H1 (cell line): ENCODE results near the gene TFRC. TPM values are rescaled to one million over a fixed set of nuclear protein-coding genes. Genes with fewer than 3 reads are reported as not detected.

Source experiments
- CTCF ChIA-PET: fragments of 300-600 bp; sonication (Branson Sonifier 250); formaldehyde crosslinking; loops from one replicate; lab custom pipeline; 2021; ENCODE audit not compliant: partially characterized antibody; lab: Charles Lee
- POLR2A ChIA-PET: fragments of 300-600 bp; sonication (Branson Sonifier 250); formaldehyde crosslinking; loops from one replicate; lab custom pipeline; 2021; ENCODE audit warnings: inconsistent platforms; ENCODE audit not compliant: partially characterized antibody; lab: Charles Lee
- DNase-seq, 2 experiments: peaks; one replicate each; pipeline versions ENCODE4 v3.0.0 to v3.0.0-alpha.2; 2010 to 2022; ENCODE audit warnings: low spot score in 2 of 2, low read depth in 1 of 2, mixed read lengths in 1 of 2
- FAIRE-seq: peaks from 2 replicates; lab custom pipeline; 2011; peaks lifted over from hg19 to GRCh38; lab: Jason Lieb, UNC
- H2AFZ ChIP-seq: 2 replicates; pipeline ENCODE4 v1.8.1; 2012; ENCODE audit warnings: low read length, inconsistent platforms
- H2AK5ac ChIP-seq: 2 replicates; pipeline ENCODE4 v1.6.1; 2013; ENCODE audit warnings: low read depth, low read length
- H2BK120ac ChIP-seq: replicated peaks from 2 replicates; pipeline ENCODE3; 2013; ENCODE audit warnings: low read depth, low read length, inconsistent platforms
- H2BK12ac ChIP-seq: 2 replicates; pipeline ENCODE4 v1.6.1; 2013; ENCODE audit warnings: low read depth, low read length
- H2BK15ac ChIP-seq: 2 replicates; pipeline ENCODE4 v1.6.1; 2013; ENCODE audit warnings: low read length
- H2BK20ac ChIP-seq: 2 replicates; pipeline ENCODE4 v1.6.1; 2013; ENCODE audit warnings: low read length
- H2BK5ac ChIP-seq: 2 replicates; pipeline ENCODE4 v1.6.1; 2013; ENCODE audit warnings: low read depth, low read length
- H3K14ac ChIP-seq: 2 replicates; pipeline ENCODE4 v1.6.1; 2013; ENCODE audit warnings: inconsistent platforms; ENCODE audit not compliant: insufficient read length
- H3K18ac ChIP-seq: 2 replicates; pipeline ENCODE4 v1.6.1; 2013; ENCODE audit warnings: low read length; ENCODE audit errors: extremely low read depth
- H3K23ac ChIP-seq: 2 replicates; pipeline ENCODE4 v1.6.1; 2013; ENCODE audit warnings: inconsistent platforms; ENCODE audit not compliant: insufficient read length
- H3K23me2 ChIP-seq: 2 replicates; pipeline ENCODE4 v1.6.1; 2013; ENCODE audit warnings: low read depth, low read length
- H3K27ac ChIP-seq: 2 replicates; pipeline ENCODE4 v1.6.1; 2011; ENCODE audit warnings: low read depth, low read length, inconsistent platforms
- H3K27me3 ChIP-seq, 4 experiments: replicated peaks in 1 of 4; 1 replicate in 1 of 4; 2 replicates in 3 of 4; pipeline versions ENCODE4 v1.6.1 to v1.8.1; 2011 to 2013; ENCODE audit warnings: low read length in 3 of 4, mild to moderate bottlenecking in 3 of 4, inconsistent platforms in 2 of 4, mixed read lengths in 2 of 4, moderate library complexity in 1 of 4; ENCODE audit not compliant: control insufficient read depth in 3 of 4, insufficient read depth in 3 of 4; ENCODE audit errors: extremely low read depth in 1 of 4
- H3K36me3 ChIP-seq, 4 experiments: 2 replicates each; pipeline versions ENCODE4 v1.6.1 to v1.8.1; 2011 to 2013; ENCODE audit warnings: mild to moderate bottlenecking in 4 of 4, low read length in 3 of 4, moderate library complexity in 2 of 4, control low read depth in 1 of 4, inconsistent platforms in 1 of 4; ENCODE audit not compliant: insufficient read depth in 4 of 4, control insufficient read depth in 2 of 4
- H3K4ac ChIP-seq: replicated peaks from 2 replicates; pipeline ENCODE3; 2013; ENCODE audit warnings: low read length, low read depth, mixed read lengths, inconsistent platforms; ENCODE audit not compliant: insufficient read length
- H3K4me1 ChIP-seq, 4 experiments: replicated peaks in 1 of 4; 1 replicate in 1 of 4; 2 replicates in 3 of 4; pipeline versions ENCODE4 v1.6.1 to v1.8.1; 2011 to 2013; ENCODE audit warnings: low read length in 3 of 4, inconsistent platforms in 2 of 4, mixed read lengths in 1 of 4; ENCODE audit not compliant: insufficient read depth in 4 of 4, control insufficient read depth in 3 of 4
- H3K4me2 ChIP-seq, 2 experiments: 2 replicates each; pipeline versions ENCODE4 v1.6.1 to v1.8.1; 2011 to 2013; ENCODE audit warnings: low read depth in 2 of 2, low read length in 2 of 2, control low read depth in 1 of 2, inconsistent platforms in 1 of 2, mild to moderate bottlenecking in 1 of 2; ENCODE audit not compliant: insufficient read depth in 1 of 2
- H3K4me3 ChIP-seq, 4 experiments: fragments of 200-600, 300-600 bp in 1 of 4; sonication (generic), shearing (Covaris generic), sonication (Bioruptor Twin) in 1 of 4; 2 replicates each; pipeline versions ENCODE4 v1.5.1 to v1.8.1; 2011 to 2016; ENCODE audit warnings: low read length in 4 of 4, low read depth in 3 of 4, control low read depth in 2 of 4, inconsistent platforms in 2 of 4, mild to moderate bottlenecking in 2 of 4, mixed read lengths in 1 of 4, moderate library complexity in 1 of 4; ENCODE audit not compliant: insufficient read depth in 2 of 4; ENCODE audit errors: extremely low read depth in 1 of 4
- H3K56ac ChIP-seq: replicated peaks from 2 replicates; pipeline ENCODE3; 2013; ENCODE audit warnings: low read depth, mild to moderate bottlenecking, mixed read lengths, low read length, inconsistent platforms; ENCODE audit not compliant: insufficient read length
- H3K79me1 ChIP-seq: 2 replicates; pipeline ENCODE4 v1.6.1; 2013; ENCODE audit warnings: low read depth, low read length, control low read depth
- H3K79me2 ChIP-seq, 2 experiments: 2 replicates each; pipeline versions ENCODE4 v1.6.1 to v1.8.1; 2012 to 2013; ENCODE audit warnings: low read length in 2 of 2, mild to moderate bottlenecking in 2 of 2, inconsistent platforms in 1 of 2; ENCODE audit not compliant: insufficient read depth in 2 of 2, control insufficient read depth in 1 of 2
- H3K9ac ChIP-seq, 4 experiments: replicated peaks in 1 of 4; 1 replicate in 1 of 4; 2 replicates in 3 of 4; pipeline versions ENCODE4 v1.6.1 to v1.8.1; 2011 to 2013; ENCODE audit warnings: low read depth in 3 of 4, low read length in 3 of 4, control low read depth in 2 of 4, mild to moderate bottlenecking in 2 of 4, moderate library complexity in 2 of 4, inconsistent platforms in 1 of 4; ENCODE audit errors: extremely low read depth in 1 of 4
- H3K9me3 ChIP-seq, 2 experiments: 2 replicates each; pipeline versions ENCODE4 v1.6.1 to v1.8.1; 2012 to 2013; ENCODE audit warnings: mild to moderate bottlenecking in 2 of 2, moderate library complexity in 2 of 2, control low read depth in 1 of 2, inconsistent platforms in 1 of 2, low read depth in 1 of 2, low read length in 1 of 2, mixed read lengths in 1 of 2; ENCODE audit not compliant: insufficient read depth in 2 of 2
- H4K20me1 ChIP-seq, 2 experiments: replicated peaks in 1 of 2; 2 replicates each; pipeline versions ENCODE3 to v1.8.1; 2011 to 2013; ENCODE audit warnings: inconsistent platforms in 2 of 2, low read length in 2 of 2, mild to moderate bottlenecking in 1 of 2; ENCODE audit not compliant: insufficient read depth in 2 of 2, control insufficient read depth in 1 of 2
- H4K5ac ChIP-seq: 2 replicates; pipeline ENCODE4 v1.6.1; 2013; ENCODE audit warnings: low read length, low read depth, mixed read lengths, inconsistent platforms; ENCODE audit not compliant: insufficient read length
- H4K8ac ChIP-seq: 2 replicates; pipeline ENCODE4 v1.8.0; 2013; ENCODE audit warnings: mild to moderate bottlenecking, moderate library complexity, low read length, inconsistent platforms; ENCODE audit not compliant: insufficient read depth; ENCODE audit errors: extremely low read depth
- H4K91ac ChIP-seq: replicated peaks from 2 replicates; pipeline ENCODE3; 2013; ENCODE audit warnings: low read length, mixed read lengths, inconsistent platforms; ENCODE audit not compliant: insufficient read length
- BRCA1 ChIP-seq: IDR thresholded peaks from 2 replicates; pipeline ENCODE4 v1.6.1; 2012; ENCODE audit warnings: low read depth, low read length, improper control_type of control experiment
- CBX5 ChIP-seq: fragments of 300-800, 300-1000 bp; sonication (generic); IDR thresholded peaks from 2 replicates; pipeline ENCODE4 v1.7.1; 2016; ENCODE audit warnings: antibody characterized with exemption, low read length, low read depth
- CHD2 ChIP-seq: IDR thresholded peaks from 2 replicates; pipeline ENCODE4 v1.6.1; 2012; ENCODE audit warnings: low read length, improper control_type of control experiment
- GTF2F1 ChIP-seq: IDR thresholded peaks from 2 replicates; pipeline ENCODE4 v1.6.1; 2012; ENCODE audit warnings: low read depth, low read length, improper control_type of control experiment, borderline replicate concordance
- HDAC2 ChIP-seq, 2 experiments: fragments of 300-600 bp in 1 of 2; sonication (generic) in 1 of 2; IDR thresholded peaks; 2 replicates each; pipeline ENCODE4 v1.6.1; 2011 to 2012; ENCODE audit warnings: low read depth in 2 of 2, low read length in 2 of 2, mild to moderate bottlenecking in 2 of 2, moderate library complexity in 2 of 2, borderline replicate concordance in 1 of 2, inconsistent platforms in 1 of 2
- JUN ChIP-seq: IDR thresholded peaks from 2 replicates; pipeline ENCODE4 v1.6.1; 2011; ENCODE audit warnings: low read depth, mild to moderate bottlenecking, improper control_type of control experiment, low read length
- MAX ChIP-seq: IDR thresholded peaks from 2 replicates; pipeline ENCODE4 v1.6.1; 2012; ENCODE audit warnings: inconsistent platforms
- NRF1 ChIP-seq: IDR thresholded peaks from 2 replicates; pipeline ENCODE4 v1.6.1; 2011; ENCODE audit warnings: mild to moderate bottlenecking, low read depth, low read length, improper control_type of control experiment
- POLR2AphosphoS5 ChIP-seq: IDR thresholded peaks from 2 replicates; pipeline ENCODE4 v1.6.1; 2011; ENCODE audit warnings: low read depth, low read length
- RNF2 ChIP-seq: fragments of 200-900, 300-1000 bp; sonication (generic); IDR thresholded peaks from 2 replicates; pipeline ENCODE4 v1.7.1; 2016; ENCODE audit warnings: borderline replicate concordance, low read depth, mild to moderate bottlenecking, antibody characterized with exemption, low read length; ENCODE audit not compliant: poor library complexity, severe bottlenecking; ENCODE audit errors: missing control alignments
- SAP30 ChIP-seq: fragments of 300-600 bp; sonication (generic); IDR thresholded peaks from 2 replicates; pipeline ENCODE4 v1.7.1; 2012; ENCODE audit warnings: low read length, moderate library complexity, mild to moderate bottlenecking, inconsistent platforms; ENCODE audit not compliant: insufficient read depth, insufficient replicate concordance
- SIX5 ChIP-seq: IDR thresholded peaks from 2 replicates; pipeline ENCODE4 v1.6.1; 2011; ENCODE audit warnings: mild to moderate bottlenecking, low read depth, low read length
- SRF ChIP-seq: IDR thresholded peaks from 2 replicates; pipeline ENCODE4 v1.6.1; 2011; ENCODE audit warnings: mild to moderate bottlenecking, low read depth, low read length, moderate library complexity
- TCF12 ChIP-seq: IDR thresholded peaks from 2 replicates; pipeline ENCODE4 v1.6.1; 2011; ENCODE audit warnings: low read depth, mild to moderate bottlenecking, low read length
- WGBS, 2 experiments: shearing (Covaris generic) in 1 of 2; methylation state at CpG; one replicate each; pipeline versions ENCODE4 v1.1.6 to v1.1.7; 2013 to 2015; ENCODE audit warnings: low lambda C conversion rate in 2 of 2, mixed read lengths in 2 of 2, inconsistent platforms in 1 of 2, low coverage in 1 of 2, missing lambda C conversion rate in 1 of 2; ENCODE audit not compliant: insufficient replicate concordance in 2 of 2, insufficient coverage in 1 of 2, insufficient read length in 1 of 2; ENCODE audit errors: extremely low coverage in 1 of 2, missing lambda C conversion rate in 1 of 2; 5-methylcytosine and 5-hydroxymethylcytosine counted together
- polyA plus RNA-seq, 7 experiments: library from polyadenylated mRNA; depleted of rRNA in 3 of 7; stranded (reverse) in 5 of 7; unstranded in 2 of 7; fragments of >200 nt in 5 of 7; fragments of 200-250 nt in 2 of 7; gene quantifications; 1 replicate in 5 of 7; 2 replicates in 1 of 7; 4 replicates in 1 of 7; pipeline versions ENCODE4 v1.2.1 to v1.2.3, GENCODE V29; 2011 to 2013; ENCODE audit warnings: missing spikeins in 2 of 7, mixed read lengths in 2 of 7
- total RNA-seq: library from RNA; stranded (reverse); fragmentation: NEBNext Ultra II Directional; extraction: Animal tissue kit (Norgen Biotek cat#: 25700); gene quantifications from 2 replicates; pipeline ENCODE4 v1.2.1, GENCODE V29; 2021

TFRC gene
- total and polyA plus RNA-seq, 2 of the 8 experiments (the other 6 are each of a cell fraction or from before 2014, with no cell fraction given), result 67.3 to 161 TPM

DNA sequence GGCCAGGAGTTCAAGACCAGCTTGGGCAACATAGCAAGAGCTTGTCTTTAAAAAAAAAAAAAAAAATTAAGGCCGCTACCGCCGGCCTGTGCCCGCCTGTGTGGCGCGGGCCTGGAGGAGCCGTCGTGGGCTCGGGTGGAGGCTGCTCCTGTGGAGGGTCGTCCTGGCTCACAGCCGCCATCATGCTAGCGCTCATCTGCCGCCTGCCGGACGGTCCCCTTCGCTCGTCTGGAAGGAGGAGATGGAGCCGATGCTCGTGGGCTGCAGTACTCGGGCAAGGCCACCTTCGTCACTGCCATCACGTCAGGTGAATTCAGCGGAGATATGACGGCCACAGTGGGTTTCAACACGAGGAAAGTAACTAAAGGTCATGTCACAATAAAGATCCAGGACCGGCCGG lies 37.4 kb downstream of the TFRC start:
- Histone ChIP-seq H3K4me2 (no peak overlapping the region), H2AK5ac (peak overlapping the region; percentile 86; the same call in 1 of the 2 replicates), H3K79me2 (no peaks in the 10 kb centered on the region), H3K4me1 (no peaks in the 10 kb centered on the region), H4K5ac (no peak overlapping the region), H2BK5ac (no peak overlapping the region), H2BK15ac (no peak overlapping the region), H2BK20ac (no peak overlapping the region), H3K18ac (no peak overlapping the region), H3K9me3 (no peaks in the 10 kb centered on the region), H2BK12ac (no peak overlapping the region), H3K56ac (no peak overlapping the region), H3K23ac (no peak overlapping the region), H3K4ac (no peak overlapping the region), H3K23me2 (no peaks in the 10 kb centered on the region), H3K27ac (no peak overlapping the region), H2BK120ac (no peak overlapping the region), H4K20me1 (peaks cover 0 to 1% of the 10 kb centered on the region in 2 experiments), H3K4me3 (no peak overlapping the region), H3K27me3 (no peaks in the 10 kb centered on the region), H3K36me3 (peaks cover 0 to 7% (median 4%) of the 10 kb centered on the region in 4 experiments; a peak in 7 of 8 replicates), H2AFZ (no peak overlapping the region), H3K9ac (no peak overlapping the region), H3K79me1 (no peaks in the 10 kb centered on the region), H3K14ac (no peak overlapping the region), H4K91ac (no peak overlapping the region), H4K8ac (no peak overlapping the region)
- ChIA-PET CTCF (interaction anchor here (1.3 to 1.4 kb wide), 2 partner anchors 18 to 28 kb away, joined by 3 read pairs; no protein-coding TSS in a partner anchor), POLR2A (interaction anchor here (0.6 kb wide), 1 partner anchor 34 kb away, joined by 4 read pairs; no protein-coding TSS in a partner anchor)
- FAIRE-seq, result no peak
- 95% methylated on average over 26 of the region's 27 CpGs; no CpG with 5 or more reads in 1 of the 2 experiments for WGBS, 2 experiments
- DNase-seq, result no peak
- TF ChIP-seq MAX (no peak), TCF12 (no peak), BRCA1 (no peak), SAP30 (no peak), GTF2F1 (no peak), JUN (no peak), NRF1 (no peak), SRF (no peak), CHD2 (no peak), CBX5 (no peak), RNF2 (no peak), HDAC2 (IDR thresholded peaks at IDR 0.05; ENCODE audit: borderline replicate concordance in 1 of 2, low read depth in 2 of 2, low read length in 2 of 2) (no peak), SIX5 (no peak), POLR2AphosphoS5 (no peak)
